T-helper 2 cell treated with Interferon-gamma antibody and Interleukin-4, amounts not matched to agents 5 μg/mL and 100 μg/mL, for 36 hours (primary cell): Measurements from ENCODE around the gene OSGIN1.

Source experiments
- DNase-seq: peaks from one replicate; pipeline ENCODE4 v3.0.0; 2021; ENCODE audit warnings: low spot score
- H3K27ac Mint-ChIP-seq: one replicate; pipeline ENCODE4 v1.8.0; 2021; ENCODE audit warnings: mild to moderate bottlenecking, mixed read lengths
- H3K27me3 Mint-ChIP-seq: one replicate; pipeline ENCODE4 v1.8.0; 2021; ENCODE audit warnings: low read depth, mixed read lengths
- H3K36me3 Mint-ChIP-seq: one replicate; pipeline ENCODE4 v1.8.0; 2021; ENCODE audit warnings: low read depth, mixed read lengths
- H3K4me1 Mint-ChIP-seq: one replicate; pipeline ENCODE4 v1.8.0; 2021; ENCODE audit warnings: low read depth, mixed read lengths
- H3K4me3 Mint-ChIP-seq: one replicate; pipeline ENCODE4 v1.8.0; 2022; ENCODE audit warnings: mild to moderate bottlenecking, moderate library complexity, mixed read lengths
- H3K9me3 Mint-ChIP-seq: one replicate; pipeline ENCODE4 v1.8.0; 2021; ENCODE audit warnings: mixed read lengths

OSGIN1 gene

GRCh38 chr16:83974475-83974874, 21.4 kb downstream of the OSGIN1 start:
- Mint-ChIP-seq H3K27me3 (peaks cover 9% of the 10 kb centered on the region), H3K4me1 (no peaks in the 10 kb centered on the region)

GRCh38 chr16:83975590-83976260, 22.7 kb downstream of the OSGIN1 start:
- H3K4me1 Mint-ChIP-seq = no peaks in the 10 kb centered on the region
- H3K27ac Mint-ChIP-seq = no peak overlapping the region
- no peaks in the 10 kb centered on the region for H3K36me3 Mint-ChIP-seq
- no peak overlapping the region for H3K4me3 Mint-ChIP-seq
- peaks cover 9% of the 10 kb centered on the region for H3K9me3 Mint-ChIP-seq
- DNase-seq = no peak
- peaks cover 2% of the 10 kb centered on the region for H3K27me3 Mint-ChIP-seq

More at GRCh38 chr16:83974475-83974874, 21.4 kb downstream of the OSGIN1 start:
- Mint-ChIP-seq H3K27ac (no peak overlapping the region), H3K36me3 (no peaks in the 10 kb centered on the region), H3K4me3 (no peak overlapping the region), H3K9me3 (peaks cover 9% of the 10 kb centered on the region)
- no peak for DNase-seq

- Mint-ChIP-seq H3K9me3 (peaks cover 9% of the 10 kb centered on the region), H3K27ac (no peak overlapping the region), H3K4me1 (no peaks in the 10 kb centered on the region), H3K27me3 (no peaks in the 10 kb centered on the region), H3K4me3 (no peak overlapping the region), H3K36me3 (no peaks in the 10 kb centered on the region)
- DNase-seq = no peak
Observed at GRCh38 chr16:83977056-83977815, 24.2 kb downstream of the OSGIN1 start.

- Mint-ChIP-seq H3K4me3 (no peak overlapping the region), H3K4me1 (no peaks in the 10 kb centered on the region), H3K36me3 (no peaks in the 10 kb centered on the region), H3K27ac (no peak overlapping the region), H3K27me3 (no peaks in the 10 kb centered on the region), H3K9me3 (peaks cover 9% of the 10 kb centered on the region)
- DNase-seq = no peak
Observed at GRCh38 chr16:83978401-83978904, 25.4 kb downstream of the OSGIN1 start.

GRCh38 chr16:83979441-83979840, 26.4 kb downstream of the OSGIN1 start:
- Mint-ChIP-seq H3K27me3 (no peaks in the 10 kb centered on the region), H3K36me3 (no peaks in the 10 kb centered on the region), H3K4me3 (no peak overlapping the region), H3K4me1 (no peaks in the 10 kb centered on the region), H3K9me3 (peaks cover 9% of the 10 kb centered on the region), H3K27ac (no peak overlapping the region)
- DNase-seq = no peak

- Mint-ChIP-seq H3K27me3 (no peaks in the 10 kb centered on the region), H3K9me3 (peaks cover 9% of the 10 kb centered on the region), H3K36me3 (no peaks in the 10 kb centered on the region), H3K27ac (no peak overlapping the region), H3K4me3 (no peak overlapping the region), H3K4me1 (no peaks in the 10 kb centered on the region)
- no peak for DNase-seq
Observed at GRCh38 chr16:83980794-83981193, 27.8 kb downstream of the OSGIN1 start.

- Mint-ChIP-seq H3K9me3 (peaks cover 9% of the 10 kb centered on the region), H3K4me3 (no peak overlapping the region), H3K27ac (no peak overlapping the region), H3K36me3 (no peaks in the 10 kb centered on the region), H3K4me1 (no peaks in the 10 kb centered on the region), H3K27me3 (peaks cover 4% of the 10 kb centered on the region)
- DNase-seq = no peak
Observed at GRCh38 chr16:83981799-83982198, 28.8 kb downstream of the OSGIN1 start.

- H3K27me3 Mint-ChIP-seq = peaks cover 4% of the 10 kb centered on the region
- H3K4me3 Mint-ChIP-seq = no peak overlapping the region
- no peak overlapping the region for H3K27ac Mint-ChIP-seq
- no peaks in the 10 kb centered on the region for H3K36me3 Mint-ChIP-seq
- DNase-seq = no peak
- H3K9me3 Mint-ChIP-seq = peaks cover 6% of the 10 kb centered on the region
- H3K4me1 Mint-ChIP-seq = no peaks in the 10 kb centered on the region
Observed at GRCh38 chr16:83983491-83983890, 30.5 kb downstream of the OSGIN1 start.

- peaks cover 7% of the 10 kb centered on the region for H3K27me3 Mint-ChIP-seq
- no peak for DNase-seq
- no peaks in the 10 kb centered on the region for H3K36me3 Mint-ChIP-seq
- H3K9me3 Mint-ChIP-seq = peaks cover 3% of the 10 kb centered on the region
- H3K27ac Mint-ChIP-seq = no peak overlapping the region
- no peaks in the 10 kb centered on the region for H3K4me1 Mint-ChIP-seq
- no peak overlapping the region for H3K4me3 Mint-ChIP-seq
Observed at GRCh38 chr16:83989300-83989699, 36.3 kb downstream of the OSGIN1 start.

GRCh38 chr16:83990492-83990891, 37.5 kb downstream of the OSGIN1 start:
- peaks cover 3% of the 10 kb centered on the region for H3K9me3 Mint-ChIP-seq
- H3K36me3 Mint-ChIP-seq = no peaks in the 10 kb centered on the region
- H3K4me3 Mint-ChIP-seq = no peak overlapping the region
- no peak for DNase-seq
- H3K4me1 Mint-ChIP-seq = no peaks in the 10 kb centered on the region
- no peak overlapping the region for H3K27ac Mint-ChIP-seq
- peaks cover 13% of the 10 kb centered on the region for H3K27me3 Mint-ChIP-seq

GRCh38 chr16:83992624-83993023, 39.6 kb downstream of the OSGIN1 start:
- Mint-ChIP-seq H3K27me3 (peaks cover 12% of the 10 kb centered on the region), H3K36me3 (no peaks in the 10 kb centered on the region), H3K9me3 (peaks cover 3% of the 10 kb centered on the region), H3K4me1 (no peaks in the 10 kb centered on the region), H3K4me3 (no peak overlapping the region), H3K27ac (no peak overlapping the region)
- DNase-seq = no peak

GRCh38 chr16:83994087-83994486, 41.0 kb downstream of the OSGIN1 start:
- no peaks in the 10 kb centered on the region for H3K36me3 Mint-ChIP-seq
- no peaks in the 10 kb centered on the region for H3K4me1 Mint-ChIP-seq
- no peak overlapping the region for H3K27ac Mint-ChIP-seq
- no peak overlapping the region for H3K4me3 Mint-ChIP-seq
- peaks cover 12% of the 10 kb centered on the region for H3K27me3 Mint-ChIP-seq
- no peak for DNase-seq
- H3K9me3 Mint-ChIP-seq = peaks cover 3% of the 10 kb centered on the region

GRCh38 chr16:83994703-83995102, 41.7 kb downstream of the OSGIN1 start:
- Mint-ChIP-seq H3K36me3 (no peaks in the 10 kb centered on the region), H3K4me3 (no peak overlapping the region), H3K27ac (no peak overlapping the region), H3K4me1 (no peaks in the 10 kb centered on the region), H3K9me3 (peaks cover 3% of the 10 kb centered on the region), H3K27me3 (peaks cover 12% of the 10 kb centered on the region)
- no peak for DNase-seq

- Mint-ChIP-seq H3K27ac (no peak overlapping the region), H3K36me3 (no peaks in the 10 kb centered on the region), H3K4me1 (no peaks in the 10 kb centered on the region), H3K4me3 (no peak overlapping the region), H3K9me3 (peaks cover 3% of the 10 kb centered on the region), H3K27me3 (peaks cover 12% of the 10 kb centered on the region)
- DNase-seq = no peak
Observed at GRCh38 chr16:83995754-83996153, 42.7 kb downstream of the OSGIN1 start.
